ENCODE data around the gene STAP2.
"Not testable (repeated sequence)": the region's sequence is repeated elsewhere in the genome, so short reads cannot be mapped to it uniquely, and the experiment has no call there.

The STAP2 gene

DNA sequence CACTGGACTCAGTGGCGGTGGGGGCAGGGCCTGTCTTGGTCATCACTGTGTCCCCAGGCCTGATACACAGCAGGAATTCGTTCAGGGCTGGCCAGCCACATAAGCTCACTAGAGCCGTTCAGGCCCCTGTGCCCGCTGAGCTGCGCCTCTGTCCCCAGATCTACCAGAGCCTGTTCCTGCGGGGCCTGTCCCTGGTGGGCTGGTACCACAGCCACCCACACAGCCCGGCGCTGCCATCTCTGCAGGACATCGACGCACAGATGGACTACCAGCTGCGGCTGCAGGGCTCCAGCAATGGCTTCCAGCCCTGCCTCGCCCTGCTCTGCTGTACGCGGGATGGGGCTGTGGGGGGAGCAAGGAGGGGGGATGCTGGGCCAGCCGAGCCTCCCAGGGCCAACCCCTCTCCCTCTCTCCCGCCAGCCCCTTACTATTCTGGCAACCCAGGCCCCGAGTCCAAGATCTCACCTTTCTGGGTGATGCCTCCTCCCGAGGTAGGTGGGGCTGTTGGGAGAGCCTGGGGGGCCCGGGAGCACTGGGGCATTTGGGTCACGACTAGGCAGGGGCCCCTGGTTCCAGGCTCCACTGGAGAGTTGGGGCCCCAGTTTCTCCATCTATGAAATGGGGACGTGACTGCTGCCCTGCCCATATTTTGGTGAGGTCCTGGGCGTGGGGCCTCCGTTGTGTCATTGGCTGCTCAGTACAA, 18.6 kb upstream of the STAP2 start:
- DNase-seq (ENCODE audit: low read depth) = no peak

DNA sequence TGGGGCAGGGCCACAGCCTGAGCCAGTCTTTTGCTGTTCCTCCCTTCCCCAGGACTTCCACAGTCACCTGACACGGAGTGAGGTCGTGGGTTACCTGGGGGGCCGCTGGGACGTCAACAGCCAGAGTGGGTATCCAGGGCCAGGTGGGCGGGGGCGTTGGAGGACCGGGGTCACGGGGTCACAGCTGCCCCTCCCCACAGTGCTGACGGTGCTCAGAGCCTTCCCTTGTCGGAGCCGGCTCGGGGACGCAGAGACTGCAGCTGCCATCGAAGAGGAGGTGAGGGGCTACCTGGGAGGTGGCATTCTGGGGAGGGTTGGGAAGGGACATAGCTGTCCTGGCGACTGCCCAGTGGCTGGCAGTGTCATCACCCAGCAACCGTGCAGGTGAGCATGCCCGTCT, 16.3 kb upstream of the STAP2 start:
- DNase-seq (ENCODE audit: low read depth) = no peak

DNA sequence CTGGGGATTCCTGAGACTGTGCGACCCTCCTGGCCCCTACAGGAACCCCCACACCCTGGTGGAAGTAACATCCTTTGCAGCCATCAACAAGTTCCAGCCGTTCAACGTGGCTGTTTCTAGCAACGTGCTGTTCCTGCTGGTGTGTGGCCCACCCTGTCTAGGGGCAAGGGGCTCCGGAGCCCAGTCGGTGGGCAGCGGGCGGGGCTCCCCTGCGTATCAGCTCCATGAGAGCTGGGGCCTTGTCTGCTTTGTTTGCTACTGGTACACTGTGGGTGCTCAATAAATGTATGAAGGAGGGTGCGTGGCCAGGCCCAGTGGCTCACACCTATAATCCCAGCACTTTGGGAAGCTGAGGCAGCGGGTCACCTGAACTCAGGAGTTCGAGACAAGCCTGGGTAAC, 15.7 kb upstream of the STAP2 start:
- DNase-seq (ENCODE audit: low read depth) = no peak

DNA sequence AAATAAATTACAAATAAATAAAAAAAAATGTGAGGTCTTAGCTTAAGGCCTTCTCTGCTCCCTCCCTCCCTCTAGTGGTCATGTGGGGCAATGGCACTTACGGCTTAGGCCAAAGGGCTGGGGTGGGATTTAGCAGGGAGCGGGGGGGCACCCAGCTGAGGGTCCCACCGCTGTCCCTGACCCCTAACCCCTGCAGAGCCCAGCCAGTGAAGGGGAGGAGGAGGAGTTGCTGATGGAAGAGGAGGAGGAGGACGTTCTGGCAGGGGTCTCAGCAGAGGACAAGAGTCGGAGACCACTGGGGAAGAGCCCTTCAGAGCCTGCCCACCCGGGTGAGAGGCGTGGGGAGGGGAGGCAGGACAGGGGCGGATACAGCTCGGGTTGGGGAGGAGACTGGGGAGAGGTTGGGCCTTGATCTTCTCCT, 14.1 kb upstream of the STAP2 start:
- DNase-seq (ENCODE audit: low read depth) = no peak

DNA sequence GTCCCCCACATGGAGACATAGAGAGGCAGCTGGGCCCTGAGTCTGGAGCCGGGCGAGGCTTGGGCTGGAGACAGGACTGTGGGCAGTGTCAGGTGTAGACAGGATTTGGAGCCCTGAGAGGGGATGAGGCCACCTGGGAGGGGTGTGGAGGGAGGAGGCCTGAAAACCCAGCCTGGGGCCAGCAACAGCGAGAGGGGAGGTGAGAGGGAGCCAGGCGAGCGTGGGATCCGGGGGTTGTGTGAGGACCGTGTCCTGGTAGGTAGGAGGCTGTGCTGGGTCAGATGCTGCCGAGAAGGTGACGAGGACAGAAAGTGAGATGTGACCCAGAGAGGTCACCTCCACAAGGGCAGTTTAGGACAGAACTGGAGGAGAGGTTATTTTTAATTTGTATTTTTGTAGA, 12.1 kb upstream of the STAP2 start:
- DNase-seq (ENCODE audit: low read depth) = no peak

DNA sequence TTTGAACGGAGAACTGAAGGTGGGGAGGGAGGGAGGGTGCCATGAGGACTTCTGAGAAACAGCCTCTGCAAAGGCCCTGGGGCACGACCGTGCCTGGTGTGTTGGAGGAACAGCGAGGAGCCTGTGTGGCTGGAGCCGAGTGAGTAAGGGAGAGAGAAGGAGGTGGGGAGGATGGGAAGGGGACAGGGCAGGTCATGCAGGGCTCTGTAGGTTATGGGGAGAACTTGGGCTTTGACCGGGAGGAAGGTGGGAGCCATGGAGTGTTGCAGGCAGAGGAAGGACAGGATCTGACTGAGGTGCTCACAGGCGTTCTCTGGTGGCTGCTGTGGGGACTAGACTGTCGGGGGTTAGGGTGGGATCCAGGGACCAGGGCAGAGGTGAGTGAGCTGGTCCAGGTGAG, 11.5 kb upstream of the STAP2 start:
- no peak for DNase-seq (ENCODE audit: low read depth)

DNA sequence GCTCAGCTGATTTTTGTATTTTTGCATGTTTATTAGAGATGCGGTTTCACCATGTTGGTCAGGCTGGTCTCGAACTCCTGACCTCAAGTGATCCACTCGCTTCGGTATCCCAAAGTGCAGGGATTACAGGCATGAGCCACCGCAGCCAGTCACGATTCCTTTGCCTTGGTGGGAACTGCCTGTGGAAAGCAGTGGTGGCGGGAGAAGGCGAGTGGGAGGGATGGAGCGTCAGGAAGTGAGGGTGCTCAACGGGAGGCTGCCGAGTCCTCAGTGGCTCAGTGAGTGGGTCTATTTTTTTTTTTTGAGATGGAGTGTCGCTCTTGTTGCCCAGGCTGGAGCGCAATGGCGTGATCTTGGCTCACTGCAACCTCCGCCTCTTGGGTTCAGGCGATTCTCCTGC, 10.6 kb upstream of the STAP2 start:
- DNase-seq (ENCODE audit: low read depth) = not testable (repeated sequence)

DNA sequence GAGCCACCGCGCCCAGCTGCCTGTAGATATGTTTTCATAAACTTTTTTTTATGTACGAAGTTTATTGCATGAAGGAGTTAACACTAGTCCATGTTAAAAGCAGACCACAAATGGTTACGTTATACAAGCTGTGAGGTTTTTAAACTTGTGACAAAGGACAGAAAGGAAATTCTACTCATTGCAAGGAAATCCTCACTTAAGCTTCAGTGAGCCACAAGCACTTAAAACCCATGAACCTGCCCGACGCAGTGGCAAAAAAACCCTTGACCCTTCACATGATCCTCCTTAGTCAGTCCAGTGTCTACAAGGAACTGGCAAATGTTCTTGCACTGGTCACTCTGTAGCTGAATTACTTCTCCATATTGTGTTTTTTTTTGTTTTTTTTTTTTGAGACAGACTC, 8.9 kb upstream of the STAP2 start:
- no peak for DNase-seq (ENCODE audit: low read depth)

DNA sequence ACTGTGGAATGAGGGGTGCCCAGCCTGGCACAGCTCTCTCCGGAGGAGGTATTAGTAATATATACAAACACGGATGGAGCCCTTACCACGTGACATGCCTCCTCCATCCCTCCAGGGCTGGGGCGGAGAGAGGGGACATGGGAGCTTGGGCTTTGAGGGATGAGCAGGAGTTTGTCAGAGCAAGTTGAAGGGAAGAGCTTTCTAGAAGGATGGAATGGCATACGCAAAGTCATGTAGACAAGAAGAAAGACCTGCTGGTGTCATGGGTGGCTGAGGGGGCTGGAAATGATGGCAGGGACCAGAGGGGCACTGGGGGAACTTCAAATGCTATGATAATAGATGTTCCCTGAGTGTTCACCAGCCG, 7.4 kb upstream of the STAP2 start:
- no peak for DNase-seq (ENCODE audit: low read depth)

DNA sequence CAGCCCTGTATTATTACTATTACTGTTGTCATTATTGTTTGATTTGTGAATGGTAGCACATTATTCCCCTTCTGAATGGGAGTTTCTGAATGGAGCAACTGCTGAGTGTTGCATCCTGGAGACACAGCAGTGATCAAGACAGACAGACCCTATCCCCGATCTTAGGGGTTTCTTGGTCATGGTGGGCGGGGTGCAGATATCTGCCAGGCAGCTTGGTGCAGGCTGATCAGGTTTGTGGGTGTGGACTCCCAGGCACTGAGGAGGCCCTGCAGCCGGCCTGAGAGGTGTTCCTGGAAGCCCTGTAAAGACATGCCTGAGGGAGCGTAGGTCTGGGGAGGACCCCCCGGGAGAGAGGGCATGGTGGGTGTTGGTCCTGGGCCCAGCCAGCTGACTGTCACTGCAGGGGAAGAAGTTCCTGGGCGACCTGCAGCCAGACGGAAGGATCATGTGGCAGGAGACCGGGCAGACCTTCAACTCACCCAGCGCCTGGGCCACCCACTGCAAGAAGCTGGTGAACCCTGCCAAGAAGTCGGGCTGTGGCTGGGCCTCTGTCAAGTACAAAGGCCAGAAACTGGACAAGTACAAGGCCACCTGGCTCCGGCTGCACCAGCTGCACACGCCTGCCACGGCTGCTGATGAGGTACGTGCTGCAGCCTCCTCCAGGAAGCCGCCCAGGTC, 6.9 kb upstream of the STAP2 start:
- no peak for DNase-seq (ENCODE audit: low read depth)

DNA sequence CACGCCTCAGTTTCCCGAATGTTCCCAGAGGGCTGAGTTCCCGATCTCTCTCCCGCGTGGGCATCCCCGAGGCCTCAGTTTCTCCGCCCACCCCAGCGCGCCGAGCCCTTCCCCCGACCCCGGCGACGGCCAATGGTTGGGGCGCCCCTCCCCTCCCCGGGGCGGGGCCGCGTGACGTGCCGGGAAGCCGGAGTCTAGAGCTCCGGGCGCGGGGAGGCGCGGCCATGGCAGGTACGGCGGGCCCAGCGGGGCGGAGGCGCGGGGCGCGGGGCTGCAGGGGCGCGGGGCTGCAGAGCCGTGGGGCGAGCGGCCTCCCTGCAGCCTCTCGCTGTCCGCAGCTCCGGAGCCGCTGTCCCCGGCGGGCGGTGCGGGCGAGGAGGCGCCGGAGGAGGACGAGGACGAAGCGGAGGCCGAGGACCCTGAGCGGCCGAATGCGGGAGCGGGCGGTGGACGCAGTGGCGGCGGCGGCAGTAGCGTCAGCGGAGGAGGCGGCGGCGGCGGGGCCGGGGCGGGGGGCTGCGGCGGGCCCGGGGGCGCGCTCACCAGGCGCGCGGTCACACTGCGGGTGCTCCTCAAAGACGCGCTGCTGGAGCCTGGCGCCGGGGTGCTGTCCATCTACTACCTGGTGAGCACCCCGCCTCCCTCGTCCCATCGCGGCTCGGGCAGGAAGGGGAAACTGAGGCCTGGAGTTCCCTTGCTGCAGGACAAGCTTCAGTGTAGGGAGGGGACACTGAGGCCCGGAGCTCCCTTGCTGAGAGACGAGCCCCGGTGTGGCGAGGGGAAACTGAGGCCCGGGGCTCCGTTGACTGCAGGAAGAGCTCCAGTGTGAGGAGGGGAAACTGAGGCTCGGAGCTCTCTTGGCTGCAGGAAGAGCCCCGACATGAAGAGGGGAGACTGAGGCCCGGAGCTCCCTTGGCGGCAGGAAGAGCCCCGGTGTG, 5.0 kb upstream of the STAP2 start, which contains the start of gene MPND:
Gene MPND (plus strand): TSS at position 193 of the 938 bp plus-strand sequence. CDS start 32 bp downstream, at position 225.
- DNase-seq (ENCODE audit: low read depth) = peak; percentile 45

DNA sequence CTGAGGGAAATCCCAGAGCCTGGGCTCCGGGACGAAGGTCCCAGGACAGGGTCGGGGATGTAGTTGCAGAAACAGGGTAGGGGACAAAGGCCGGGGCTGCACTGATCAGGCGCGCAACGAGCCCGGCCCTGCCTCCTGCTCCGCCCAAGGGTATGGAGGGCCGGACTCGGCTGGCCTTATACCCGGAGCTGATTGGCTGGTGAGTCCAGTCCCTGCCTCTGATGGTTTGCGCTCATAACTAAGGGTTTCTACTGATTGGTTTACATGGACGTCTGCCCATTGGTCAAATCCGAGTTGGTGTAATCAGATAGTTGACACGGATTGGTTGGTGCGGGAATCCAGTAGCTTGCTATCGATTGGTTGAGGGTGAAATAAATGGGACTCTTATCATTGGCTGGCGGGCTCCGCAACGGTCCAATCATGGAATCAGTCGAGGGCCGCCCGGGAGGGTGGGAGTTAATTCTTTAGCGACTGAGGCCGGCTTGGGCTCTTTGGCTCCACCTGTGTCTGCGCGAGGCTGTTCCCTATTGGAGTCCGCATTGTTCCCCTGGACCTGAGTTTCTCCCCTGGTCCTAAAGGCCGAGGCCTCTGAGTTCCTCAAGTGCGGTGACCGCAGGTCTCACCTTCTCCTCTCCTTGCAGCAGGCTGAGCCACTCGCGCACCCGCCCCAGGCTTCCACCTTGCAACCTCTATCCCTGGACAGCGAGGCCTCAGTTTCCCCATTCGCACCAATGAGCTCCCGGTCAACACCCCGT, 4.2 kb upstream of the STAP2 start:
- DNase-seq (ENCODE audit: low read depth) = peak; percentile 100

DNA sequence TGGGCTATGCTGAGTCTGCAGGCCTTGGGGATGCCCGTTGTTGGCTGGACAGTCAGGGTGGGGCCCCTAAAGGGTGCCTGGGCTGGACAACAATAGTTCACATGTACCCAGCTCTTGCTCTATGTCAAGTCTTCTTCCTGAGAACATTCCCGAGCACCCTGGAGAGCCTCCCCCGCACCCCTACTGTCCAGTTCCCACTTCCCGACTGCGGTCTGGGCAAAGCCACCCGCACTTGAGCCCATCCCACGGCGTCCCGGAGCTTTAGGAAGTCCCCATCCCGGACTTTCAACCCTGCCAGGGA, 3.6 kb upstream of the STAP2 start:
- DNase-seq (ENCODE audit: low read depth) = no peak

DNA sequence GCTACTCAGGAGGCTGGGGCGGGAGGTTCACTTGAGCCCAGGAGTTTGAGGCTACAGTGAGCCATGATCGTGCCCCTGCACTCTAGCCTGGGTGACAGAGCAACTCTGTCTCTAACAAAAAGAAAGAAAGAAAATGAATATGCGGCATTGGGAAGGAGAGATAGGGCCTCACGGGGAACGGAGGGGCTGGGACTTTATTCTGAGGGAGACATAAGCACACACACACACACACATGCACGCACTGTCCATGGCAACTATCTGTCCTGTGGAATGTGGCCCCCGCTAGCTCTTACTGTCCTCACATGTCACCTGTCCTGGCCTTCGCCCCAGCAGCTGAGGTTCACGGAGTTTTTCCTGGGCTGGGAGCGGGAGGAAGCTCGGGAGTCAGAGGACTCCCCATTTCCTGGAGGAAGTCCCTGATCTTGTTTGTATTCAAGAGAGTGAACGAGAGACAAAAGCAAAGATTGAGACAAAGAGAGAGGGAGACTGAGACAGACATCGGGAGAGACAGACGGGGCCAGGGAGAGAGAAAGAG, 654 bp downstream of the STAP2 start:
- no peak for DNase-seq (ENCODE audit: low read depth)

DNA sequence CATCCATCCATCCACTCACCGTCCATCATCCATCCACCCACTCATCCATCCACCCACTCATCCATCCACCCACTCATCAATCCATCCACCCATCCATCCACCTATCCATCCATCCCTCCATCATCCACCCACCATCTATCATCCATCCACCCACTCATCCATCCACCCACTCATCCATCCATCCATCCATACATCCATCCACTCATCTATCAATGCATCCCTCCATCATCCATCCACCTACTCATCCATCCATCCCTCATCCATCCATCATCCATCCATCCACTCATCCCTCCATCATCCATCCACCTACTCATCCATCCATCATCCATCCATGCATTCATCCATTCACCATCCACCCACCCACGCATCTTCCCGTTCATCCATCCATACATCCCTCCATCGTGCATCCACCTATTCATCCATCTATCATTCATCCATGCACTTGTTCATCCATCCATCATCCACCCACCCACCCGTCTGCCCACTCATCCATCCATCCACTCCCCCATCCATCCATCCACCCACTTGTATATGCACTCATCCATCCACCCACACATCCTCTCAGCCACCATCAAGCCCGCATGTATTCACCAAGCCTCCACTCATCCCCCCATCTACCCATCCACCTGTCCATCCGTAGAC, 3.6 kb downstream of the STAP2 start:
- DNase-seq (ENCODE audit: low read depth) = no peak

DNA sequence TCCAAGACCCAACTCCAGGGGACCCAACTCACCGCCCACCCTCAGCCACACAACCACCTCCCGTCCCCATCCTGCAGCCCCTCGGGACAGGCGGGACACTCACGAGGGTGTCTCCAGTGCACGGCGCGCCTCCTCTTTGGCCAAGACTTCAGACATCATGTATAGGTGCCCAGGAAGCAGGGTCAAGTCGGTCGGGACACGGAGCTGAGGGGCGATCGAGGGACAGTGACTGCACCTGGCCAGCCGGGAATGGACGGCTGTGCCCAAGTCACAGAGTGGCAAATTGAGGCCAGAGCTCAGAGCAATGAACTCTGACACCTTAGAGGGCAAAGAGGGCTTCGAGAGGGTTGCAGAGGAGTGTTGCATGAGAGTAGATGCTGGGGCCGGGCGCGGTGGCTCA, 8.8 kb downstream of the STAP2 start:
- no peak for DNase-seq (ENCODE audit: low read depth)

DNA sequence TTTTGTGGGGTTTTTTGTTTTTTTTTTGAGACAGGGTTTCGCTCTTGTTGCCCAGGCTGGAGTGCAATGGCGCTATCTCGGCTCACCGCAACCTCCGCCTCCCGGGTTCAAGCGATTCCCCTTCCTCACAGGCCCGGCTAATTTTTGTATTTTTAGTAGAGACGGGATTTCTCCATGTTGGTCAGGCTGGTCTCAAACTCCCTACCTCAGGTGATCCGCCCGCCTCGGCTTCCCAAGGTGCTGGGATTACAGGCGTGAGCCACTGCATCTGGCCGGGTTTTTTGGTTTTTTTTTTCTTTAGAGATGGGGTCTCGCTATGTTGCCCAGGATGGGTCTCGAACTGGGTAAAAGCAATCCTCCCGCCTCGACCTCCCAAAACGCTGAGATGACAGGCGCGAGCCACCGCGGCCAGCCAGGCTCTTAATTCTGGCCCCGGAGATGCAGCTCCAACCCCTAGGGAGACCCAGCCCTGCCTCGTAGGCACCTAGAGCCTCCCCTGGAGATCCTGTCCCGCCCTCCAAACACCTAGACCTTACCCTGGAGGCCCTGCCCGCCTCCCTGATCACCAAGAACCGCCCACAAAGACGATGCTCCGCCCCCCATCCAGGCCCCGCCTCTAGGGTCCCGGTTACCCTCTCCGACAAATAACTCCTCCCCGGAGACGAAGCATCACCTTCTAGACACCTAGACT, 9.5 kb downstream of the STAP2 start:
- not testable (repeated sequence) for DNase-seq (ENCODE audit: low read depth)

DNA sequence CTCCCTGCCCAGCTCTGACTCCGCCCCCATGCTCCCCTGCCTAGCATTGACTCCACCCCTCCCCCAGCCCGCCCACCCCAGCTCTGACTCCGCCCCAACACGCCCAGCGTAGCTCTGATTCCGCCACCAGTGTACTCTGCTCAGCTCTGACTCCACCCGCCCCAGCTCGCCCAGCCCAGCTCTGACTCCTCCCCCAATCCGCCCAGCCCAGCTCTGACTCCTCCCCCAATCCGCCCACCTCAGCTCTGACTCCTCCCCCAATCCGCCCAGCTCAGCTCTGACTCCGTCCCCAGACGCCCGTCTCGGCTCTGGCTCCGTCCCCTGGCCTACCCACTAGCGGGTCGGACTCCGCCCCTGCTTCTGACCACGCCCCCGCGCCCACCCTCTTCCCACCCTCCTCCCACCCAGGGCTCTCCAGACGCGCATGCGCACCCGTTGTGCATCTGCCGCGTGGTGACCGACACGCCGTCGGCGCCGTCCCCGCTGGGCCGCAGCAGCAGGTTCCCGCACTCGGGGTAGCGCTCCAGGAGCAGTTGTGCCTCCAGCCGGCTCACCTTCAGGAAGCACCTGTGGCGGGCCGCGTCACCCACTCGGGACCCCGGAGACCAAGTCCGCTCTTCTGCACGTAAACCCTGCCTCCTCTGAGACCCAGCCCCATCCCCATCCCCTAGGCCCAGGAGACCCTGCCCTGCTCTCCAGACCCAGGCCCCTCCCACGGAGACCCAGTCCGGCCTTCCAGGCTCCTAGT, 10.2 kb downstream of the STAP2 start:
- DNase-seq (ENCODE audit: low read depth) = no peak

DNA sequence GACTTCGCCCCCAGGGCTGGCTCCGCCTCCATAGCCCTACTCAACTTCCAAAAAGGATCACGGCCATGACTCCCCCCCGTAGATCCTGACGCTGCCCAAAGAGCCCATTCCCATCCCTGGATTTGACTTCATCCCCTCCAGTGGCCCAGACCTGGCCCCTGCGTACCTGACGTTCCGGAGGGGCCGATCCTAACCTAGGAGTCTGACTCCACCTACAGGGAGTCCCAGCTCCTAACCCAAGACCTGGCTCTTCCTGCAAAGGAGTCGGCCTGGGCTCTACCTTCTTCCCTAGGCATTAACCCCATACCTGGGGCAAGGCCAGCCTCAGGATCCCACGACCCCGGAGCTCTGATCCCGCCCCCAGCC, 10.8 kb downstream of the STAP2 start:
- DNase-seq (ENCODE audit: low read depth) = no peak

DNA sequence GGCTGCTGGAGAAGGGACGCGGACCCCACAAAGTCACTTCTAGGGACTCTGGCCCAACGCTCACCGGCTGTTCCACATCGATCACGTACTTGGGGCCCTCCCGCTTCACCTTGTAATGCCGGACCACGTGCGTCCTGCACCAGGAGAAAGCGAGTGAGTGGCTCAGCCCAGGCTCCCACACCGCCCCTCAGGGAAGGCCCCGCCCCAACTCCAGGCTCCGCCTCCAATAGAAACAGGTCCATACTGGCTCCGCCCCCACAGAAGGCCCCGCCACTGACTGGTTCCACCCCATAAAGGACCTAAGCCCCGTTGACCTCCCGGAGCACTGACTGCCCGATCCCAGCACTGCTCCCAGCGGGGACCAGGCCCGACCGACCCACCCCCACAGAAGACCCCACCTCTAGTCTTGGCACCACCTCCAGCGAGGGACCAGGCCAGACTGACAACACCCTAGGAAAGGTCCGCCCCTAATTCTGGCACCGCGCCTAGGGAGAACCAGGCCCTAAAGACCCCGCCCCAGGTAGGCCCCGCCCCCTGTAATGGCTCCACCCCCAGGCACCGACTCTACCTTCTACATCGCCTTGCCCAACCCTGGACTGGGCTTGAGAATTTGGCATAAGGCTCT, 11.3 kb downstream of the STAP2 start:
- no peak for DNase-seq (ENCODE audit: low read depth)
